Erythroblast (primary cell): Measurements from ENCODE around the gene H2AZ2.

Experiments used
- GATA1 ChIP-seq: IDR thresholded peaks from 2 replicates; pipeline ENCODE4 v1.6.1; 2011; ENCODE audit warnings: low read depth, mild to moderate bottlenecking, control low read depth, low read length, moderate library complexity
- POLR2A ChIP-seq: IDR thresholded peaks from 2 replicates; pipeline ENCODE4 v1.6.1; 2011; ENCODE audit warnings: mild to moderate bottlenecking, low read length

DNA sequence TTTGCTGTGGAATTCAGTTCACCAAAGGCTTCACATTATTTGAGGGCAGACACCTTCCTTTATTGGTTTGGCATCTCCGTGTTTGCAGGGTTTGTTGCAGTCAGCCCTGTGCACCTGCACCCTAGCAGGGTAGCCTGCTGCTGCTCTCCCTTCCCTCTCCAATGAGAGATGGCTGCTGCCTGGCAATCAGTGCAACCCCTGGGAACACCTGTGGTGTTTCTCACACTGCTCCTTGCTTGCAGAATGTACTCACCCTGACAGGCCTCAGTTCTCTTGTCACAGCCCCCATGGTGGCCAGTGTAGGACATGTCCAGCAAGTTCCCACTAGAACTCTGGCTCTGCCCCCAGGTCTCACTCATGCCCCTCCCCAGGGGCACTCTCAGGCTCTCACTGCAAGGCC is 63.5 kb downstream of the H2AZ2 start:
- TF ChIP-seq POLR2A (no peak), GATA1 (no peak)
